T-cell (primary cell): Measurements from ENCODE around the gene ARHGAP22. TPM values are rescaled to one million over a fixed set of nuclear protein-coding genes. Genes with fewer than 3 reads are reported as not detected.

Source experiments
- ATAC-seq, 4 experiments: fragments of 200-7000 bp in 3 of 4; fragments of 150-1000 bp in 1 of 4; cut with Tn5 transposase; replicated peaks in 1 of 4; 1 replicate in 3 of 4; 2 replicates in 1 of 4; pipeline ENCODE4 v1.10.0; 2021; ENCODE audit warnings: moderate library complexity in 3 of 4, mild to moderate bottlenecking in 2 of 4, moderate number of reproducible peaks in 1 of 4
- CTCF ChIA-PET, 2 donors: fragments of 300-600 bp; sonication (Branson Sonifier 250); formaldehyde crosslinking; loops; one replicate each; lab custom pipeline; 2022; ENCODE audit warnings: antibody characterized with exemption in 2 of 2; lab: Charles Lee
- POLR2A ChIA-PET, 2 donors: fragments of 300-600 bp; sonication (Branson Sonifier 250); formaldehyde crosslinking; loops; one replicate each; lab custom pipeline; 2022; ENCODE audit warnings: antibody characterized with exemption in 2 of 2; lab: Charles Lee
- DNase-seq, 35 experiments: peaks; one replicate each; pipeline versions ENCODE4 v3.0.0 to v3.0.0-alpha.2; 2013 to 2023
- H3K27ac ChIP-seq: one replicate; pipeline ENCODE4 v1.5.1; 2013; ENCODE audit warnings: low read length
- H3K27me3 ChIP-seq, 2 experiments: replicated peaks in 1 of 2; 1 replicate in 1 of 2; 2 replicates in 1 of 2; pipeline versions ENCODE4 v1.6.1 to v1.7.0; 2013; ENCODE audit warnings: low read length in 1 of 2, mixed read lengths in 1 of 2; ENCODE audit not compliant: control insufficient read depth in 2 of 2, insufficient read depth in 2 of 2; ENCODE audit errors: extremely low read depth in 1 of 2
- H3K36me3 ChIP-seq, 2 donors: 1 replicate in 1 of 2; 2 replicates in 1 of 2; pipeline versions ENCODE4 v1.6.1 to v1.7.0; 2013; ENCODE audit warnings: low read length in 1 of 2; ENCODE audit not compliant: control insufficient read depth in 2 of 2, insufficient read depth in 1 of 2; ENCODE audit errors: extremely low read depth in 1 of 2
- H3K4me1 ChIP-seq, 2 experiments: 1 replicate in 1 of 2; 2 replicates in 1 of 2; pipeline versions ENCODE4 v1.6.1 to v1.7.0; 2013; ENCODE audit warnings: low read length in 2 of 2, mixed read lengths in 1 of 2; ENCODE audit not compliant: insufficient read depth in 2 of 2, control insufficient read depth in 1 of 2; ENCODE audit errors: extremely low read depth in 1 of 2
- H3K4me3 ChIP-seq, 2 donors: 1 replicate in 1 of 2; 2 replicates in 1 of 2; pipeline versions ENCODE4 v1.5.1 to v1.7.0; 2013; ENCODE audit warnings: mild to moderate bottlenecking in 2 of 2, low read length in 1 of 2, moderate library complexity in 1 of 2; ENCODE audit not compliant: control insufficient read depth in 1 of 2; ENCODE audit errors: extremely low read depth in 1 of 2
- H3K9me3 ChIP-seq: 2 replicates; pipeline ENCODE4 v1.7.0; 2013
- H3K27ac Mint-ChIP-seq, 2 donors: one replicate each; pipeline ENCODE4 v1.8.0; 2020 to 2021; ENCODE audit warnings: mild to moderate bottlenecking in 2 of 2, mixed read lengths in 2 of 2
- H3K27me3 Mint-ChIP-seq, 2 donors: one replicate each; pipeline ENCODE4 v1.8.0; 2021 to 2022; ENCODE audit warnings: mixed read lengths in 2 of 2
- H3K36me3 Mint-ChIP-seq: one replicate; pipeline ENCODE4 v1.8.0; 2021; ENCODE audit warnings: mixed read lengths
- H3K4me1 Mint-ChIP-seq, 3 donors: one replicate each; pipeline ENCODE4 v1.8.0; 2020 to 2022; ENCODE audit warnings: mixed read lengths in 3 of 3, mild to moderate bottlenecking in 1 of 3
- H3K4me3 Mint-ChIP-seq, 3 donors: one replicate each; pipeline ENCODE4 v1.8.0; 2020 to 2022; ENCODE audit warnings: mild to moderate bottlenecking in 3 of 3, mixed read lengths in 3 of 3, moderate library complexity in 3 of 3
- H3K9me3 Mint-ChIP-seq, 3 donors: one replicate each; pipeline ENCODE4 v1.8.0; 2020 to 2022; ENCODE audit warnings: mixed read lengths in 3 of 3
- WGBS: methylation state at CpG from one replicate; pipeline ENCODE4 v1.1.5; 2013; ENCODE audit warnings: missing lambda C conversion rate; ENCODE audit not compliant: insufficient coverage; 5-methylcytosine and 5-hydroxymethylcytosine counted together
- total RNA-seq, 35 experiments: library from RNA in 6 of 35; stranded (reverse) in 6 of 35; fragments of 120-200 nt in 1 of 35; gene quantifications; one replicate each; pipeline versions ENCODE4 v1.2.1 to v1.2.4 and lab custom pipeline; 2013 to 2026

The ARHGAP22 gene
- total RNA-seq, 5 donors from 2014 or later (not counting 1 experiment from before 2014, with no cell fraction given) = 0.33 to 2.2 (median 0.60) TPM

GRCh38 chr10:48517482-48517881, 87.4 kb downstream of the ARHGAP22 start:
- Histone ChIP-seq H3K27me3 (peaks cover 0 to 22% of the 10 kb centered on the region in 2 experiments), H3K9me3 (no peaks in the 10 kb centered on the region), H3K36me3 (no peaks in the 10 kb centered on the region), H3K4me1 (no peaks in the 10 kb centered on the region), H3K4me3 (no peak overlapping the region), H3K27ac (no peak overlapping the region)
- 76% methylated on average over 7 of the region's 9 CpGs for WGBS
- peaks cover 4 to 20% (median 14%) of the 10 kb centered on the region in 3 donors for H3K9me3 Mint-ChIP-seq
- no peak overlapping the region for H3K4me3 Mint-ChIP-seq
- DNase-seq (no peak), ATAC-seq (no peak)
- H3K4me1 Mint-ChIP-seq = peaks cover 2 to 7% (median 2%) of the 10 kb centered on the region in 3 donors
- POLR2A ChIA-PET = no interaction called here
- CTCF ChIA-PET = no interaction called here
- H3K27me3 Mint-ChIP-seq = peaks cover 25 to 46% of the 10 kb centered on the region in 2 donors
- no peaks in the 10 kb centered on the region for H3K36me3 Mint-ChIP-seq
- no peak overlapping the region for H3K27ac Mint-ChIP-seq

DNA sequence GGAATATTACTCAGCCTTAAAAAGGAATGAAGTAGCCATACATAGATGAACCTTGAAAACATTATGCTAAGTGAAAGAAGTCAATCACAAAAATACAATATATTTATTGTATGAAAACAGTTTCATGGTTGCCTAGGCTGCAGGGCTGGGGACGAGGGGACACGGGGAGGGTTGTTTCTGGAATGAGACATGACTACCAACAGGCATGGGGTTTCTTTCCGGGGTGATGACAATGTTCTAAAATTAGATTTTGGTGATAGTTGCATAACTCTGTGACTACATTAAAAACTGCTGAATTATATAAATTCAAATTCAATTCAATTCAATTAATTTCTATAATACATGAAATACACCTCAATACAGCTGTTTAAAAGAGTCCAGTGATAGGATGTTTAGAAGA, 88.0 kb downstream of the ARHGAP22 start:
- ATAC-seq = no peak
- H3K27ac Mint-ChIP-seq = no peak overlapping the region
- no peaks in the 10 kb centered on the region for H3K4me1 ChIP-seq

GRCh38 chr10:48514916-48515315, 90.0 kb downstream of the ARHGAP22 start:
- H3K9me3 ChIP-seq = no peaks in the 10 kb centered on the region
- H3K36me3 ChIP-seq = no peaks in the 10 kb centered on the region
- Mint-ChIP-seq H3K27ac (no peak overlapping the region), H3K36me3 (no peaks in the 10 kb centered on the region), H3K4me1 (peaks cover 2 to 7% (median 2%) of the 10 kb centered on the region in 3 donors), H3K27me3 (peaks cover 15 to 24% of the 10 kb centered on the region in 2 donors), H3K4me3 (no peak overlapping the region), H3K9me3 (peaks cover 4 to 20% (median 14%) of the 10 kb centered on the region in 3 donors)
- H3K27ac ChIP-seq = no peak overlapping the region
- ATAC-seq (no peak), DNase-seq (no peak)
- no peaks in the 10 kb centered on the region for H3K4me1 ChIP-seq
- no CpG with 5 or more reads among the region's 1 CpG for WGBS
- peaks cover 0 to 12% of the 10 kb centered on the region in 2 experiments for H3K27me3 ChIP-seq
- CTCF ChIA-PET = no interaction called here
- POLR2A ChIA-PET = no interaction called here
- no peak overlapping the region for H3K4me3 ChIP-seq

More for the DNA sequence above, 88.0 kb downstream of the ARHGAP22 start:
- POLR2A ChIA-PET = no interaction called here
- peaks cover 0 to 17% of the 10 kb centered on the region in 2 experiments for H3K27me3 ChIP-seq
- no peak for DNase-seq
- Mint-ChIP-seq H3K4me3 (no peak overlapping the region), H3K4me1 (peaks cover 2 to 7% (median 2%) of the 10 kb centered on the region in 3 donors), H3K27me3 (peaks cover 22 to 40% of the 10 kb centered on the region in 2 donors), H3K36me3 (no peaks in the 10 kb centered on the region), H3K9me3 (peaks cover 4 to 20% (median 14%) of the 10 kb centered on the region in 3 donors)
- H3K4me3 ChIP-seq = no peak overlapping the region
- H3K9me3 ChIP-seq = no peaks in the 10 kb centered on the region
- H3K27ac ChIP-seq = no peak overlapping the region
- no CpG with 5 or more reads among the region's 3 CpGs for WGBS
- H3K36me3 ChIP-seq = no peaks in the 10 kb centered on the region
- CTCF ChIA-PET = no interaction called here

GRCh38 chr10:48514255-48514654, 90.6 kb downstream of the ARHGAP22 start:
- H3K9me3 Mint-ChIP-seq = peaks cover 4 to 20% (median 14%) of the 10 kb centered on the region in 3 donors
- no peak for ATAC-seq
- H3K36me3 Mint-ChIP-seq = no peaks in the 10 kb centered on the region
- WGBS = no CpG with 5 or more reads among the region's 1 CpG
- POLR2A ChIA-PET = no interaction called here
- H3K4me1 ChIP-seq = no peaks in the 10 kb centered on the region
- peaks cover 0 to 2% (median 2%) of the 10 kb centered on the region in 3 donors for H3K4me1 Mint-ChIP-seq
- CTCF ChIA-PET = no interaction called here
- no peaks in the 10 kb centered on the region for H3K9me3 ChIP-seq
- peaks cover 0 to 9% of the 10 kb centered on the region in 2 experiments for H3K27me3 ChIP-seq
- no peak overlapping the region for H3K27ac Mint-ChIP-seq
- H3K4me3 ChIP-seq = no peak overlapping the region
- H3K27me3 Mint-ChIP-seq = peaks cover 8 to 19% of the 10 kb centered on the region in 2 donors
- H3K36me3 ChIP-seq = no peaks in the 10 kb centered on the region
- DNase-seq = no peak
- no peak overlapping the region for H3K27ac ChIP-seq
- H3K4me3 Mint-ChIP-seq = no peak overlapping the region

DNA sequence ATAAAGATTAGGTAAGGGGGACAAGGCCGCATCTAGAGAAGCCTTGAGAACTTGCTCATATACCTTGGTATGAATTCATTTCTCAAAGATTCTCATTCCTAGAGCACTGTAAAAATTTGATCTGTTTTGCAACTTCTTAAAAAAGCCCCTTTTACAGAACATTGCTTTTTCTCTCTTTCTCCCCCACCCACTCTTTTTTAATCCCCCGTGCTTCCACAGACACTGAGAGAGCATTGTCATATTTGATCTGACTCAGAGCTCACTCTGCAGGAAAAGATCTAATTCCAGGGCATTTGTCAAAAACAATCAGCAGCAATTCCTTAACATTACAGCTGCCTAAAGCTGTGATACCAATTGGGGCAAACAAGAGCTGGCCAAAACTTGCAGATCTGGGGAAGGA, 92.0 kb downstream of the ARHGAP22 start:
- ChIA-PET CTCF (no interaction called here), POLR2A (no interaction called here)
- Mint-ChIP-seq H3K4me1 (no peaks in the 10 kb centered on the region), H3K9me3 (peaks cover 4 to 20% (median 14%) of the 10 kb centered on the region in 3 donors), H3K4me3 (no peak overlapping the region), H3K27me3 (peaks cover 6 to 7% of the 10 kb centered on the region in 2 donors), H3K27ac (no peak overlapping the region), H3K36me3 (no peaks in the 10 kb centered on the region)
- DNase-seq (no peak), ATAC-seq (no peak)
- Histone ChIP-seq H3K27me3 (peaks cover 0 to 10% of the 10 kb centered on the region in 2 experiments), H3K4me3 (no peak overlapping the region), H3K4me1 (no peaks in the 10 kb centered on the region), H3K36me3 (no peaks in the 10 kb centered on the region), H3K9me3 (no peaks in the 10 kb centered on the region), H3K27ac (no peak overlapping the region)
- WGBS = 33% methylated on average over 1 of the region's 2 CpGs

GRCh38 chr10:48511875-48512231, 93.0 kb downstream of the ARHGAP22 start:
- H3K9me3 Mint-ChIP-seq = peaks cover 4 to 20% (median 14%) of the 10 kb centered on the region in 3 donors
- H3K27me3 Mint-ChIP-seq = peaks cover 3 to 6% of the 10 kb centered on the region in 2 donors
- no peaks in the 10 kb centered on the region for H3K36me3 Mint-ChIP-seq
- WGBS = 100% methylated on average over 1 of the region's 1 CpG
- no peak for DNase-seq
- H3K4me1 Mint-ChIP-seq = no peaks in the 10 kb centered on the region
- POLR2A ChIA-PET = no interaction called here
- H3K4me3 ChIP-seq = no peak overlapping the region
- CTCF ChIA-PET = no interaction called here
- no peak for ATAC-seq
- H3K4me3 Mint-ChIP-seq = no peak overlapping the region
- H3K9me3 ChIP-seq = no peaks in the 10 kb centered on the region
- H3K27ac Mint-ChIP-seq = no peak overlapping the region
- peaks cover 0 to 10% of the 10 kb centered on the region in 2 experiments for H3K27me3 ChIP-seq
- no peaks in the 10 kb centered on the region for H3K36me3 ChIP-seq
- no peak overlapping the region for H3K27ac ChIP-seq
- H3K4me1 ChIP-seq = no peaks in the 10 kb centered on the region
